ENCODE data around the gene GRIK4.
A peak's percentile ranks its signal among the peaks of the same experiment; 100 is the strongest.

The GRIK4 gene

GRCh38 chr11:120841074-120841473 lies 329.5 kb downstream of the GRIK4 start:
- no peak for TF ChIP-seq Cebpa-rat (IDR thresholded peaks at IDR 0.05)
- Histone ChIP-seq H3K27ac (no peak overlapping the region), H3K36me3 (no peaks in the 10 kb centered on the region), H3K9ac (no peak overlapping the region), H4K20me1 (no peaks in the 10 kb centered on the region), H3K4me1 (peaks cover 15 to 23% (median 21%) of the 10 kb centered on the region in 10 experiments), H3K4me3 (no peak overlapping the region), H3K4me2 (0 out of 22 replicates have a peak overlapping the region, but pooled peaks of 1 of the 11 experiments have one; percentile 79), H3K27me3 (no peaks in the 10 kb centered on the region), H3K9me3 (replicated peaks in 1 of 11) (no peaks in the 10 kb centered on the region)

GRCh38 chr11:120842195-120842594 lies 330.6 kb downstream of the GRIK4 start:
- no peaks in the 10 kb centered on the region for H3K9me3 ChIP-seq (replicated peaks in 1 of 11)
- no peak overlapping the region for H3K4me2 ChIP-seq
- H3K4me1 ChIP-seq: peaks cover 15 to 23% (median 21%) of the 10 kb centered on the region in 10 experiments
- no peak overlapping the region for H3K9ac ChIP-seq
- no peaks in the 10 kb centered on the region for H3K27me3 ChIP-seq
- H3K4me3 ChIP-seq: no peak overlapping the region
- H3K36me3 ChIP-seq: no peaks in the 10 kb centered on the region
- no peak overlapping the region for H3K27ac ChIP-seq
- no peak for TF ChIP-seq Cebpa-rat (IDR thresholded peaks at IDR 0.05)
- H4K20me1 ChIP-seq: no peaks in the 10 kb centered on the region

- Histone ChIP-seq H3K4me2 (no peak overlapping the region), H3K27ac (no peak overlapping the region), H4K20me1 (no peaks in the 10 kb centered on the region), H3K36me3 (no peaks in the 10 kb centered on the region), H3K9ac (no peak overlapping the region), H3K4me1 (peaks cover 0 to 8% (median 0%) of the 10 kb centered on the region in 10 experiments; a peak in 2 of 20 replicates), H3K27me3 (no peaks in the 10 kb centered on the region), H3K9me3 (replicated peaks in 1 of 11) (no peaks in the 10 kb centered on the region), H3K4me3 (no peak overlapping the region)
- no peak for TF ChIP-seq Cebpa-rat (IDR thresholded peaks at IDR 0.05)
Observed at GRCh38 chr11:120853435-120853834, 341.9 kb downstream of the GRIK4 start.

- no peak for TF ChIP-seq Cebpa-rat (IDR thresholded peaks at IDR 0.05)
- Histone ChIP-seq H3K9ac (no peak overlapping the region), H3K4me3 (no peak overlapping the region), H3K27ac (no peak overlapping the region), H3K4me1 (peaks cover 0 to 3% (median 0%) of the 10 kb centered on the region in 10 experiments; a peak in 1 of 20 replicates), H3K9me3 (replicated peaks in 1 of 11) (no peaks in the 10 kb centered on the region), H4K20me1 (no peaks in the 10 kb centered on the region), H3K27me3 (no peaks in the 10 kb centered on the region), H3K36me3 (no peaks in the 10 kb centered on the region), H3K4me2 (no peak overlapping the region)
Observed at GRCh38 chr11:120854988-120855387, 343.4 kb downstream of the GRIK4 start.

GRCh38 chr11:120857508-120857907 lies 346.0 kb downstream of the GRIK4 start:
- Histone ChIP-seq H3K36me3 (no peaks in the 10 kb centered on the region), H3K27ac (no peak overlapping the region), H3K27me3 (no peaks in the 10 kb centered on the region), H3K4me1 (peaks cover 0 to 8% (median 7%) of the 10 kb centered on the region in 10 experiments; a peak in 13 of 20 replicates), H3K9ac (no peak overlapping the region), H3K4me3 (no peak overlapping the region), H3K4me2 (no peak overlapping the region), H3K9me3 (replicated peaks in 1 of 11) (no peaks in the 10 kb centered on the region), H4K20me1 (no peaks in the 10 kb centered on the region)
- no peak for TF ChIP-seq Cebpa-rat (IDR thresholded peaks at IDR 0.05)

- Histone ChIP-seq H3K27ac (no peak overlapping the region), H3K4me3 (no peak overlapping the region), H3K9me3 (replicated peaks in 1 of 11) (no peaks in the 10 kb centered on the region), H3K4me1 (peaks cover 0 to 15% (median 12%) of the 10 kb centered on the region in 10 experiments; a peak in 13 of 20 replicates), H3K4me2 (no peak overlapping the region), H3K36me3 (no peaks in the 10 kb centered on the region), H3K27me3 (no peaks in the 10 kb centered on the region), H3K9ac (no peak overlapping the region), H4K20me1 (no peaks in the 10 kb centered on the region)
- TF ChIP-seq Cebpa-rat (IDR thresholded peaks at IDR 0.05): no peak
Observed at GRCh38 chr11:120858740-120859139, 347.2 kb downstream of the GRIK4 start.

GRCh38 chr11:120859552-120860295 lies 348.2 kb downstream of the GRIK4 start:
- H3K9me3 ChIP-seq (replicated peaks in 1 of 11): no peaks in the 10 kb centered on the region
- H4K20me1 ChIP-seq: no peaks in the 10 kb centered on the region
- TF ChIP-seq Cebpa-rat (IDR thresholded peaks at IDR 0.05): no peak
- H3K27ac ChIP-seq: no peak overlapping the region
- H3K4me1 ChIP-seq: peaks cover 0 to 18% (median 12%) of the 10 kb centered on the region in 10 experiments; a peak in 13 of 20 replicates
- no peak overlapping the region for H3K4me2 ChIP-seq
- no peaks in the 10 kb centered on the region for H3K36me3 ChIP-seq
- H3K27me3 ChIP-seq: no peaks in the 10 kb centered on the region
- H3K9ac ChIP-seq: no peak overlapping the region
- no peak overlapping the region for H3K4me3 ChIP-seq

- H3K4me3 ChIP-seq: no peak overlapping the region
- no peaks in the 10 kb centered on the region for H4K20me1 ChIP-seq
- H3K27ac ChIP-seq: no peak overlapping the region
- H3K4me2 ChIP-seq: peak overlapping the region in 1 of 11 experiments; percentile 72; a peak in 3 of 22 replicates
- H3K27me3 ChIP-seq: peaks cover 0 to 19% (median 6%) of the 10 kb centered on the region in 11 experiments; a peak in 11 of 22 replicates
- H3K36me3 ChIP-seq: no peaks in the 10 kb centered on the region
- H3K9ac ChIP-seq: no peak overlapping the region
- H3K4me1 ChIP-seq: peaks cover 0 to 33% (median 20%) of the 10 kb centered on the region in 10 experiments; a peak in 15 of 20 replicates
- TF ChIP-seq Cebpa-rat (IDR thresholded peaks at IDR 0.05): no peak
- H3K9me3 ChIP-seq (replicated peaks in 1 of 11): no peaks in the 10 kb centered on the region
Observed at GRCh38 chr11:120863359-120863758, 351.8 kb downstream of the GRIK4 start.

GRCh38 chr11:120867024-120867423 lies 355.5 kb downstream of the GRIK4 start:
- H3K4me1 ChIP-seq: peaks cover 14 to 66% (median 53%) of the 10 kb centered on the region in 10 experiments
- no peak overlapping the region for H3K4me3 ChIP-seq
- H3K4me2 ChIP-seq: peak overlapping the region in 1 of 11 experiments; percentile 3; a peak in 1 of 22 replicates
- peaks cover 0 to 25% (median 10%) of the 10 kb centered on the region in 11 experiments; a peak in 14 of 22 replicates for H3K27me3 ChIP-seq
- peaks cover 0 to 3% (median 0%) of the 10 kb centered on the region in 11 experiments; a peak in 1 of 22 replicates for H4K20me1 ChIP-seq
- no peak overlapping the region for H3K9ac ChIP-seq
- no peaks in the 10 kb centered on the region for H3K9me3 ChIP-seq (replicated peaks in 1 of 11)
- no peak for TF ChIP-seq Cebpa-rat (IDR thresholded peaks at IDR 0.05)
- no peaks in the 10 kb centered on the region for H3K36me3 ChIP-seq
- no peak overlapping the region for H3K27ac ChIP-seq
